Activated CD8-positive, alpha-beta memory T cell treated with anti-CD3 and anti-CD28 coated beads for 36 hours (primary cell): ENCODE results near the gene YIPF1. TPM values are rescaled to one million over a fixed set of nuclear protein-coding genes. Genes with fewer than 3 reads are reported as not detected.
"Not testable (repeated sequence)": the region's sequence is repeated elsewhere in the genome, so short reads cannot be mapped to it uniquely, and the experiment has no call there.

ENCODE experiments used
- CTCF ChIA-PET: fragments of 350-600 bp; sonication (Branson Sonifier 250); formaldehyde crosslinking; loops from one replicate; lab custom pipeline; 2021; ENCODE audit warnings: antibody characterized with exemption; lab: Charles Lee
- POLR2A ChIA-PET: fragments of 350-600 bp; sonication (Branson Sonifier 250); formaldehyde crosslinking; loops from one replicate; lab custom pipeline; 2021; ENCODE audit warnings: antibody characterized with exemption; lab: Charles Lee
- total RNA-seq, 2 experiments: library from RNA; stranded (reverse); gene quantifications; one replicate each; pipeline ENCODE4 v1.2.3, GENCODE V29; 2021

Gene YIPF1
- total RNA-seq, 2 experiments from 2014 or later: 16.2 to 17.2 TPM

GRCh38 chr1:53899206-53899628, 9.6 kb upstream of the YIPF1 start:
- ChIA-PET CTCF (interaction anchor here (0.5 to 1.2 kb wide), 2 partner anchors 38 to 526 kb away, joined by 3 to 5 read pairs; no protein-coding TSS in a partner anchor), POLR2A (no interaction called here)

DNA sequence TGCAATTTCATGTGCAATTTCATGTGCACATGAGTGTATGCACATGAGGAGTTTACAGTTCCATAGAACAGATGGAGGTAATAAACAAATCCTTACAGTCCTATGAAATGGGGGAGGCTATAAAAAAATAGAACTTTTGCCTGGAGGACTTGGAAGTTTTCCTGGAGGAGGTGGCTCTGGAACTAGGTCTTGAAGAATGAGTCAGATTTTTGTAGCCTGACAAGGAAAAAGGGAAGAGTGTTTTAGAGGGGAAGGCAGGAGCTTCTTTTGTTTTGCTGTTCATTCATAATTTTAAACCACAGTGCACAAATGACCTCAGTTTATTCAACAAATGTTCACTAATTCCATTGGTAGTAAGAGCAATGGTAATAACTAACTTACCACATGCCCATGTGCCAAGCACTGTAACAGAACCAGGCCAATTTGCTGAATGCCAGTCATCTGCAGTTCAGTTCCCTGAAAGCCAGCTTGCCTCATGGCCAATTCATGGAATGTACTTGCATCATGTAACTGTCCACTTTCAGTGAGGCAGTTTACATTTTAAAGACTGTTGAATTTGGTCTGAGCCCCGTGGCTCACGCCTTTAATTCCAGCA, 7.1 kb upstream of the YIPF1 start:
- POLR2A ChIA-PET: interaction anchor here (0.6 kb wide), 1 partner anchor 20 kb away, joined by 4 read pairs; no protein-coding TSS in a partner anchor
- CTCF ChIA-PET: no interaction called here

GRCh38 chr1:53895421-53895820, 5.8 kb upstream of the YIPF1 start:
- CTCF ChIA-PET: no interaction called here
- POLR2A ChIA-PET: no interaction called here

- ChIA-PET CTCF (no interaction called here), POLR2A (no interaction called here)
These were observed 5.0 kb upstream of the YIPF1 start for GRCh38 chr1:53894644-53895043.

GRCh38 chr1:53893999-53894636, 4.5 kb upstream of the YIPF1 start, which contains the start of gene DIO1:
Gene DIO1, plus strand, starts transcription at chr1:53894187. Its CDS starts 24 bp downstream, at chr1:53894211.
- POLR2A ChIA-PET: no interaction called here
- CTCF ChIA-PET: no interaction called here

- CTCF ChIA-PET: interaction anchor here (0.5 to 1.7 kb wide), 3 partner anchors 13 to 49 kb away, joined by 3 to 4 read pairs (median 3); no protein-coding TSS in a partner anchor
- POLR2A ChIA-PET: no interaction called here
These were observed 3.3 kb upstream of the YIPF1 start for GRCh38 chr1:53892911-53893310.

DNA sequence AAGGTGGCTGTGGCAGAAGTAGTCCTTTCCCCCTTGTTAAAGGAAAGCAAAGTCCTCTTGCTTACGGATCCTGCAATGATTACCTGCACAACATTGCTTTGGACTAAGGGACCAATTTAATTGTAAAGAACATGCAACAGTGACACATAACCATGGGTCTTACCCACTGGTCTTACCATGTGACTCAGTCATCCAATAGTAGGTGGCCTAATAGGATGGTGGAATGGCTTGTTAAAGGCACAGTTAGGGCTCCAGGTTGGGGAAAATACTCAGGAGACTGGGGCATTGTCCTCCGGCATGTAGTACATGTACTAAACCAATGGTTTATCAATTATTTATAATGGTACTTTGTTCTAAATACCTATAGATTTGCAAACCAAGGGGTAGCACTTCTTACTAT, 2.1 kb upstream of the YIPF1 start:
- ChIA-PET POLR2A (no interaction called here), CTCF (no interaction called here)

- CTCF ChIA-PET: interaction anchor here (1.2 kb wide), 1 partner anchor 56 kb away, joined by 4 read pairs; no protein-coding TSS in a partner anchor
These were observed 1.4 kb upstream of the YIPF1 start for GRCh38 chr1:53891018-53891417.

DNA sequence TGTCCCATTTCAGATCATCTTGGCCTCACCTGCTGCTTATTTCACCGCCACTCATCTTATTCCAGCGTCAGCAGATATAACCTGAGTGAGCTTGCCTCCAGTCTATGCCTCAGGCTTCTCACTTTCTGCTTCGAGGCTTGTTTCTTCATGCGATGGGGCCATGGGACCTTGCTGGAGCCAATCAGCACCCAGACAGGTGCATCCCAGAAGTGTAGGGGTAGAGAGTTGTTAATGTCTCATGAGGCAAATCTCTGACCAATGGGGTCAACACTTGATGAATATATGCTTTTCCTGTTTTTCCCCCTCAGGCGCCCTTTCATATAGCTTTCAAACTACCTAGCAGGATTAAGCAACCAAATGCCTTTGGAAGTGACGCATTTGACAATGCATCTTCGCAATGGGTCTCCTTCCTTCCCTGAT, 935 bp upstream of the YIPF1 start:
- ChIA-PET POLR2A (interaction anchor here (1.6 to 2.0 kb wide), 2 partner anchors 52 to 55 kb away, joined by 4 to 13 read pairs; partner anchors contain the start of genes IFT25 and LRRC42), CTCF (interaction anchor here (0.9 to 2.2 kb wide), 4 partner anchors 10 to 57 kb away, joined by 3 to 5 read pairs (median 4); no protein-coding TSS in a partner anchor)

More at GRCh38 chr1:53891018-53891417, 1.4 kb upstream of the YIPF1 start:
- POLR2A ChIA-PET: no interaction called here

- CTCF ChIA-PET: interaction anchor here (1.2 to 2.2 kb wide), 2 partner anchors 10 to 71 kb away, joined by 4 to 5 read pairs; no protein-coding TSS in a partner anchor
- POLR2A ChIA-PET: interaction anchor here (2.0 kb wide), 1 partner anchor 57 kb away, joined by 13 read pairs; the partner anchor contains the start of genes IFT25 and LRRC42
These were observed 916 bp downstream of the YIPF1 start for GRCh38 chr1:53888681-53889080.

DNA sequence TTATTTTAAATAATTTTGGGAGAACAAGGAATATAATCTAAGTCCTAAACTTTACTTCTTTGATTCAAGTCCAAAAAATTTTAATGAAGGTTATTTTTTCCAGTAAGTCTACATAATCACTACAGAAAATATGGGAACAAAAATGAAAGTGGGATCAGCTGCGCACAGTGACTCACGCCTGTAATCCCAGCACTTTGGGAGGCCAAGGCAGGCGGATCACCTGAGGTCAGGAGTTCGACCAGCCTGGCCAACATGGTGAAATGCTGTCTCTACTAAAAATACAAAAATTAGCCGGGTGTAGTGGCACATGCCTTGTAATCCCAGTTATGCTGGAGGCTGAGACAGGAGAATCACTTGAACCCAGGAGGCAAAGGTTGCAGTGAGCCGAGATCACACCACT, 6.0 kb downstream of the YIPF1 start:
- POLR2A ChIA-PET: not testable (repeated sequence)

DNA sequence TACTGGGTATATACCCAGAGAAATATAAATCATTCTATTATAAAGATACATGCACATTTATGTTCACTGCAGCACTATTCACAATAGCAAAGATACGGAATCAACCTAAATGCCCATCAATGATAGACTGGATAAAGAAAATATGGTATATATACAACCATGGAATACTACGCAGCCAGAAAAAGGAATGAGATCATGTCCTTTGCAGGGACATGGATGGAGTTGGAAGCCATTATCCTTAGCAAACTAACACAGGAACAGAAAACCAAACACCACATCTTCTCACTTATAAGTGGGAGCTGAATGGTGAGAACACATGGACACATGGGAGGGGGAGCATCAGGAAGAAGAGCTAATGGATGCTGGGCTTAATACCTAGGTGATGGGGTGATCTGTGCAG, 7.7 kb downstream of the YIPF1 start:
- POLR2A ChIA-PET: not testable (repeated sequence)
- CTCF ChIA-PET: interaction anchor here (1.2 to 2.7 kb wide), 4 partner anchors 21 to 77 kb away, joined by 3 to 12 read pairs (median 5); partner anchors contain the start of gene IFT25

More for the DNA sequence above, 6.0 kb downstream of the YIPF1 start:
- CTCF ChIA-PET: interaction anchor here (1.7 kb wide), 1 partner anchor 76 kb away, joined by 12 read pairs; no protein-coding TSS in a partner anchor

GRCh38 chr1:53878492-53879105, 11.0 kb downstream of the YIPF1 start:
- POLR2A ChIA-PET: no interaction called here
- CTCF ChIA-PET: interaction anchor here (0.6 to 2.8 kb wide), 11 partner anchors 10 to 652 kb away, joined by 3 to 16 read pairs (median 4); partner anchors contain the start of genes IFT25, LRRC42 and YIPF1

DNA sequence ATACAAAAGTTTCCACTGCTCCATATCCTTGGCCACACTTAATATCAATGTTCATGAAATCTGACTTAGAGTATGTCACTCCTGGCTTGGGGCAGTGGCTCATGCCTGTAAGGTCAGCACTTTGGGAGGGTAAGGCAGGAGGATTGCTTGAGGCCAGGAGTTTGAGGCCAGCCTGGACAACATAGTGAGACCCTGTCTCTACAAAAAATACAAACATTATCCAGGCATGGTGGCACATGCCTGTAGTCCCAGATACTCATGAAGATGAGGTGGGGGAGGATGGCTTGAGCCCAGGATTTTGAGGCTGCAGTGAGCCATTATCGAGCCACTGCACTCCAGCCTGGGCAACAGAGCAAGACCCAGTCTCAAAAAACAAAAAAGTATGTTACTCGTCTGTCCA, 14.4 kb downstream of the YIPF1 start:
- CTCF ChIA-PET, POLR2A ChIA-PET: not testable (repeated sequence)

DNA sequence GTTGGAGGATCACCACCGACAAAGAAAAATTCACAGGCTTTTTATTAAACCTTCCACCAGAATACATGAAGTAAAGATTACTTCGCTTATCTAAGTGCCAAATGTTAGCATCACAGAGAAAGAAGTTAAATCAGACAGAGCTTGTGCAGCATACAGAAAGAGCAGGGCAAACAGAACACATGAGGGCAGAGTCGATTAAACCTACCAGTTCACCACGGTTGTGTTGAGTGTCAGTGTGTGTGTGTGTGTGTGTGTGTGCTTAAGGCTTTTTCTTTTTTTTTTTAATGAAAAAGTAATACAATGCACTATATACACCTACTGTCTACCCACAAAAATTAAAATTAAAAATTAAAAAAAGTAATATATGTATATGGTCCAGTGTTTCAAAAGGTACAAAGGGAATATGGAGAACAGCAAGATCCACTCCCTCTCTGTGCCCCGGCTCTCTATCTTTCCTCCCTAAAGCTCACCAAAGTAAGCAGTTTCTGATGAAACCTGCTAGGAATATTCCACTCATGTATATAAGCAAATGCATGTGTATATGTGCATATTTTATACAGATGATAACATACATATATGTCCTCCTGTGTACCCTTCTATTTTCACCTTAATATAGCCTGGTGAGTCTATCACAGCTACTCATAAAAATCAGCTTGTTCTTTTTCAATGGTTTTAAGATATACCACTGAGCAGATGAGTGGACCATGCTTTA, 17.7 kb downstream of the YIPF1 start:
- CTCF ChIA-PET: interaction anchor here (0.6 to 1.6 kb wide), 3 partner anchors 68 to 188 kb away, joined by 3 to 4 read pairs (median 4); no protein-coding TSS in a partner anchor
- POLR2A ChIA-PET: no interaction called here

GRCh38 chr1:53871221-53871620, 18.4 kb downstream of the YIPF1 start:
- ChIA-PET CTCF (interaction anchor here (0.7 to 1.2 kb wide), 2 partner anchors 11 to 12 kb away, joined by 3 read pairs; no protein-coding TSS in a partner anchor), POLR2A (no interaction called here)

- ChIA-PET POLR2A (no interaction called here), CTCF (interaction anchor here (0.7 kb wide), 1 partner anchor 854 kb away, joined by 4 read pairs; no protein-coding TSS in a partner anchor)
These were observed 20.0 kb downstream of the YIPF1 start for GRCh38 chr1:53869454-53870117.

GRCh38 chr1:53868565-53868964, 21.0 kb downstream of the YIPF1 start:
- ChIA-PET POLR2A (no interaction called here), CTCF (interaction anchor here (0.8 to 1.2 kb wide), 2 partner anchors 11 to 91 kb away, joined by 3 to 4 read pairs; no protein-coding TSS in a partner anchor)
